Uterus (tissue), 2 donors: Measurements from ENCODE around the gene HMGN1.

ENCODE experiments used
- CTCF ChIP-seq, 4 experiments: fragments of 200-600 bp in 2 of 4; fragments of 450-650 bp in 2 of 4; sonication (generic) in 2 of 4; IDR thresholded peaks; one replicate each; pipeline ENCODE4 v1.5.1; 2016 to 2019; ENCODE audit warnings: antibody characterized with exemption in 4 of 4, mild to moderate bottlenecking in 2 of 4, moderate library complexity in 1 of 4
- POLR2A ChIP-seq, 2 donors: fragments of 450-650 bp; IDR thresholded peaks; one replicate each; pipeline ENCODE4 v1.6.1; 2016; ENCODE audit warnings: antibody characterized with exemption in 2 of 2, mild to moderate bottlenecking in 1 of 2, moderate library complexity in 1 of 2

- TF ChIP-seq CTCF (IDR thresholded peaks at IDR 0.05), result no peak
- no peak for TF ChIP-seq POLR2A (IDR thresholded peaks at IDR 0.05)
Observed at GRCh38 chr21:39364949-39365348, 16.1 kb upstream of the HMGN1 start.
